C4-2B (cell line): Measurements from ENCODE around the gene MVB12B.

ENCODE experiments used
- ZFX ChIP-seq: fragments of 450-650 bp; IDR thresholded peaks from 2 replicates; pipeline ENCODE4 v1.6.1; 2017
- TF ChIP-seq, protein P1 (sequence below): fragments of 450-650 bp; conservative IDR thresholded peaks from 2 replicates; pipeline ENCODE4 v1.5.1; 2017; ENCODE audit warnings: mild to moderate bottlenecking

DNA sequence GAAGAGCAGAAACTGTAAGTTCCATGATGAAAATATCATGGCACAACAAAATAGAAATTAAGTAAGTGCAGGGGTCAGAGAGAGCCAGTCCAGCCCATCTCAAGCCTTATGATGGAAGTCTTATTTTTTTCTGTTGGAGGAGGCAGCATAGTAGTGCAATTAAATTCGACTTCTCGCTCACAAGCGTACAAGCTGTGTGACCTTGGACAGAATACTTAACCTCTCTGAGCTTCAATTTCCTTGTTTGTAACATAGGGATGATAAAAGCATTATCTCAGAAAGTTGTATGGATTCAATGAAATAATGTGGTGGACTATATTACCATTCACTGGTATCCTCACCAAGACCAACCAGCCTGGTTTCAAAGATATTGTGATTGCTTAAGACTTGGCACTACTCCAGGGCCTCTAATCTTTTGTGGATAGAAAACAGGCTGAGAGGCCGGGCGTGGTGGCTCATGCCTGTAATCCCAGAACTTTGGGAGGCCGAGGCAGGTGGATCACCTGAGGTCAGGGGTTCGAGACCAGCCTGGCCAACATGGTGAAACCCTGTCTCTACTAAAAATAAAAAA, 26.8 kb upstream of the MVB12B start:
- TF ChIP-seq, protein P1, sequence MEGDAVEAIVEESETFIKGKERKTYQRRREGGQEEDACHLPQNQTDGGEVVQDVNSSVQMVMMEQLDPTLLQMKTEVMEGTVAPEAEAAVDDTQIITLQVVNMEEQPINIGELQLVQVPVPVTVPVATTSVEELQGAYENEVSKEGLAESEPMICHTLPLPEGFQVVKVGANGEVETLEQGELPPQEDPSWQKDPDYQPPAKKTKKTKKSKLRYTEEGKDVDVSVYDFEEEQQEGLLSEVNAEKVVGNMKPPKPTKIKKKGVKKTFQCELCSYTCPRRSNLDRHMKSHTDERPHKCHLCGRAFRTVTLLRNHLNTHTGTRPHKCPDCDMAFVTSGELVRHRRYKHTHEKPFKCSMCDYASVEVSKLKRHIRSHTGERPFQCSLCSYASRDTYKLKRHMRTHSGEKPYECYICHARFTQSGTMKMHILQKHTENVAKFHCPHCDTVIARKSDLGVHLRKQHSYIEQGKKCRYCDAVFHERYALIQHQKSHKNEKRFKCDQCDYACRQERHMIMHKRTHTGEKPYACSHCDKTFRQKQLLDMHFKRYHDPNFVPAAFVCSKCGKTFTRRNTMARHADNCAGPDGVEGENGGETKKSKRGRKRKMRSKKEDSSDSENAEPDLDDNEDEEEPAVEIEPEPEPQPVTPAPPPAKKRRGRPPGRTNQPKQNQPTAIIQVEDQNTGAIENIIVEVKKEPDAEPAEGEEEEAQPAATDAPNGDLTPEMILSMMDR: no peak
- no peak for TF ChIP-seq ZFX
